Astrocyte (in vitro differentiated cells and primary cell): ENCODE data around the gene RNH1.

Source experiments
- EZH2 ChIP-seq: IDR thresholded peaks from 2 replicates; pipeline ENCODE4 v1.6.1; 2012; ENCODE audit warnings: mild to moderate bottlenecking, low read length, inconsistent platforms; ENCODE audit not compliant: insufficient read depth
- TF ChIP-seq, protein P1 (sequence below): IDR thresholded peaks from 2 replicates; pipeline ENCODE4 v1.5.1; 2011; ENCODE audit warnings: low read depth, mild to moderate bottlenecking, inconsistent platforms, low read length, moderate library complexity; ENCODE audit not compliant: insufficient read depth

DNA sequence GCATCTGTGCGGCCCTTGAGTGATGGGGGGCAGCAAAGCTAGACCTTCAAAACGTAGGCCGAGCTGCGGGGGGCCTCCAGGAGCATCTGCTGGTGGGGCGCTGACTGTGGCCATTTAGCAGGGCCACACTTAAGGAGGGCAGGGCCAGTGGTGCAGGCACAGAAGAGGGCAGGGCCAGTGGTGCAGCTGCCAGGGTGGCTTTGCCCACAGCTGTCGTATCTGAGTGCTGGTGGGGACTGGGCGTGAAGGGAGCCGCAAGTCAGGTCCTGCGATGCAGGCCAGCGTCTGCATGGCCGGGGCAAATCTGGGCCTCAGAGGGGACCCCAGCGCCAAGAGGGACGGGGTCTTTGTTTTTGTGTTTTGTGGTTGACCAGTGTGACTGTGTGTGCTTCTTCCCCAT lies 27.7 kb downstream of the RNH1 start:
- TF ChIP-seq, protein P1, sequence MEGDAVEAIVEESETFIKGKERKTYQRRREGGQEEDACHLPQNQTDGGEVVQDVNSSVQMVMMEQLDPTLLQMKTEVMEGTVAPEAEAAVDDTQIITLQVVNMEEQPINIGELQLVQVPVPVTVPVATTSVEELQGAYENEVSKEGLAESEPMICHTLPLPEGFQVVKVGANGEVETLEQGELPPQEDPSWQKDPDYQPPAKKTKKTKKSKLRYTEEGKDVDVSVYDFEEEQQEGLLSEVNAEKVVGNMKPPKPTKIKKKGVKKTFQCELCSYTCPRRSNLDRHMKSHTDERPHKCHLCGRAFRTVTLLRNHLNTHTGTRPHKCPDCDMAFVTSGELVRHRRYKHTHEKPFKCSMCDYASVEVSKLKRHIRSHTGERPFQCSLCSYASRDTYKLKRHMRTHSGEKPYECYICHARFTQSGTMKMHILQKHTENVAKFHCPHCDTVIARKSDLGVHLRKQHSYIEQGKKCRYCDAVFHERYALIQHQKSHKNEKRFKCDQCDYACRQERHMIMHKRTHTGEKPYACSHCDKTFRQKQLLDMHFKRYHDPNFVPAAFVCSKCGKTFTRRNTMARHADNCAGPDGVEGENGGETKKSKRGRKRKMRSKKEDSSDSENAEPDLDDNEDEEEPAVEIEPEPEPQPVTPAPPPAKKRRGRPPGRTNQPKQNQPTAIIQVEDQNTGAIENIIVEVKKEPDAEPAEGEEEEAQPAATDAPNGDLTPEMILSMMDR: no peak
- TF ChIP-seq EZH2: no peak
